ENCODE measurements around the gene P2RX1. TPM values are rescaled to one million over a fixed set of nuclear protein-coding genes. Genes with fewer than 3 reads are reported as not detected.
A peak's percentile ranks its signal among the peaks of the same experiment; 100 is the strongest.

The P2RX1 gene
- total RNA-seq, 1 donor from 2014 or later: not detected

GRCh38 chr17:3894911-3895343 lies 21.3 kb downstream of the P2RX1 start:
- peaks cover 30% of the 10 kb centered on the region for H3K4me1 Mint-ChIP-seq (ENCODE audit: unreplicated experiment)
- H3K36me3 Mint-ChIP-seq (ENCODE audit: low read depth, unreplicated experiment): peaks cover 11% of the 10 kb centered on the region
- TF ChIP-seq CTCF (IDR thresholded peaks at IDR 0.05; ENCODE audit: unreplicated experiment): no peak
- H3K27ac Mint-ChIP-seq (ENCODE audit: unreplicated experiment): peak overlapping the region; percentile 57
- H3K27me3 Mint-ChIP-seq (ENCODE audit: unreplicated experiment): peaks cover 16% of the 10 kb centered on the region
- H3K9me3 Mint-ChIP-seq (ENCODE audit: unreplicated experiment): no peaks in the 10 kb centered on the region
- H3K4me3 Mint-ChIP-seq (ENCODE audit: unreplicated experiment): no peak overlapping the region
- no peak for DNase-seq (ENCODE audit: low spot score)

- peaks cover 11% of the 10 kb centered on the region for H3K36me3 Mint-ChIP-seq (ENCODE audit: low read depth, unreplicated experiment)
- no peaks in the 10 kb centered on the region for H3K9me3 Mint-ChIP-seq (ENCODE audit: unreplicated experiment)
- DNase-seq (ENCODE audit: low spot score): no peak
- H3K27ac Mint-ChIP-seq (ENCODE audit: unreplicated experiment): no peak overlapping the region
- H3K4me3 Mint-ChIP-seq (ENCODE audit: unreplicated experiment): peak overlapping the region; percentile 87
- TF ChIP-seq CTCF (IDR thresholded peaks at IDR 0.05; ENCODE audit: unreplicated experiment): no peak
- peaks cover 17% of the 10 kb centered on the region for H3K27me3 Mint-ChIP-seq (ENCODE audit: unreplicated experiment)
- H3K4me1 Mint-ChIP-seq (ENCODE audit: unreplicated experiment): peaks cover 30% of the 10 kb centered on the region
Measured at GRCh38 chr17:3894188-3894587, 22.1 kb downstream of the P2RX1 start.

GRCh38 chr17:3893720-3894116 lies 22.5 kb downstream of the P2RX1 start:
- Mint-ChIP-seq H3K27me3 (ENCODE audit: unreplicated experiment) (peaks cover 21% of the 10 kb centered on the region), H3K9me3 (ENCODE audit: unreplicated experiment) (no peaks in the 10 kb centered on the region), H3K4me1 (ENCODE audit: unreplicated experiment) (peaks cover 30% of the 10 kb centered on the region), H3K4me3 (ENCODE audit: unreplicated experiment) (peak overlapping the region; percentile 87), H3K36me3 (ENCODE audit: low read depth, unreplicated experiment) (peaks cover 11% of the 10 kb centered on the region), H3K27ac (ENCODE audit: unreplicated experiment) (peak overlapping the region; percentile 74)
- TF ChIP-seq CTCF (IDR thresholded peaks at IDR 0.05; ENCODE audit: unreplicated experiment): no peak
- no peak for DNase-seq (ENCODE audit: low spot score)

GRCh38 chr17:3893003-3893719 lies 23.1 kb downstream of the P2RX1 start, which contains the start of gene CAMKK1:
CAMKK1 (minus strand) TSS chr17:3893053; CDS start chr17:3885687, 7,366 bp downstream.
- H3K27me3 Mint-ChIP-seq (ENCODE audit: unreplicated experiment): peaks cover 21% of the 10 kb centered on the region
- TF ChIP-seq CTCF (IDR thresholded peaks at IDR 0.05; ENCODE audit: unreplicated experiment): no peak
- peaks cover 11% of the 10 kb centered on the region for H3K36me3 Mint-ChIP-seq (ENCODE audit: low read depth, unreplicated experiment)
- H3K27ac Mint-ChIP-seq (ENCODE audit: unreplicated experiment): peak within 1 kb of the TSS; percentile 74
- peaks cover 30% of the 10 kb centered on the region for H3K4me1 Mint-ChIP-seq (ENCODE audit: unreplicated experiment)
- peak within 1 kb of the TSS; percentile 87 for H3K4me3 Mint-ChIP-seq (ENCODE audit: unreplicated experiment)
- DNase-seq (ENCODE audit: low spot score): peak; percentile 89
- H3K9me3 Mint-ChIP-seq (ENCODE audit: unreplicated experiment): no peaks in the 10 kb centered on the region

Measured in endothelial cell (in vitro differentiated cells).